ENCODE measurements around the gene SLC23A2. TPM values are rescaled to one million over a fixed set of nuclear protein-coding genes. Genes with fewer than 3 reads are reported as not detected.

SLC23A2 gene
- total RNA-seq, 1 donor from 2014 or later = 20.4 TPM

GRCh38 chr20:4820806-4821518, 180.3 kb downstream of the SLC23A2 start:
- intact Hi-C loops (cut with micrococcal nuclease) = no loop called here

- intact Hi-C loops (cut with micrococcal nuclease) = loop anchor here (10.0 kb wide), 1 partner anchor 805 kb away; the partner anchor contains the start of gene RNF24
These were observed 181.4 kb downstream of the SLC23A2 start for GRCh38 chr20:4819901-4820300.

- intact Hi-C loops (cut with micrococcal nuclease) = loop anchor here (10.0 kb wide), 1 partner anchor 802 kb away; the partner anchor contains the start of gene RNF24
These were observed 184.1 kb downstream of the SLC23A2 start for GRCh38 chr20:4817230-4817671.

GRCh38 chr20:4815628-4816027, 185.7 kb downstream of the SLC23A2 start:
- intact Hi-C loops (cut with micrococcal nuclease) = loop anchor here (2.0 to 10.0 kb wide), 3 partner anchors 21 to 801 kb away; partner anchors contain the start of gene RNF24

GRCh38 chr20:4814696-4815252, 186.5 kb downstream of the SLC23A2 start:
- intact Hi-C loops (cut with micrococcal nuclease) = loop anchor here (1.0 to 10.0 kb wide), 12 partner anchors 20 to 1138 kb away; partner anchors contain the start of genes MCM8, RNF24 and TRMT6

- intact Hi-C loops (cut with micrococcal nuclease) = loop anchor here (1.0 to 10.0 kb wide), 12 partner anchors 19 to 1138 kb away; partner anchors contain the start of genes MCM8, RNF24 and TRMT6
These were observed 187.2 kb downstream of the SLC23A2 start for GRCh38 chr20:4813863-4814695.

- intact Hi-C loops (cut with micrococcal nuclease) = loop anchor here (5.0 to 10.0 kb wide), 5 partner anchors 36 to 1139 kb away; partner anchors contain the start of genes MCM8, RNF24 and TRMT6
These were observed 188.0 kb downstream of the SLC23A2 start for GRCh38 chr20:4813076-4813862.

- intact Hi-C loops (cut with micrococcal nuclease) = loop anchor here (5.0 to 10.0 kb wide), 5 partner anchors 35 to 1140 kb away; partner anchors contain the start of genes MCM8, RNF24 and TRMT6
These were observed 188.7 kb downstream of the SLC23A2 start for GRCh38 chr20:4812641-4813075.

GRCh38 chr20:4812216-4812615, 189.1 kb downstream of the SLC23A2 start:
- intact Hi-C loops (cut with micrococcal nuclease) = loop anchor here (5.0 to 10.0 kb wide), 5 partner anchors 35 to 1140 kb away; partner anchors contain the start of genes MCM8, RNF24 and TRMT6

- intact Hi-C loops (cut with micrococcal nuclease) = loop anchor here (5.0 to 10.0 kb wide), 5 partner anchors 34 to 1141 kb away; partner anchors contain the start of genes MCM8, RNF24 and TRMT6
These were observed 189.6 kb downstream of the SLC23A2 start for GRCh38 chr20:4811661-4812181.

GRCh38 chr20:4811257-4811656, 190.1 kb downstream of the SLC23A2 start:
- intact Hi-C loops (cut with micrococcal nuclease) = loop anchor here (5.0 to 10.0 kb wide), 5 partner anchors 34 to 1141 kb away; partner anchors contain the start of genes MCM8, RNF24 and TRMT6

- intact Hi-C loops (cut with micrococcal nuclease) = loop anchor here (5.0 to 10.0 kb wide), 5 partner anchors 33 to 1142 kb away; partner anchors contain the start of genes MCM8, RNF24 and TRMT6
These were observed 190.8 kb downstream of the SLC23A2 start for GRCh38 chr20:4810426-4811019.

- intact Hi-C loops (cut with micrococcal nuclease) = loop anchor here (5.0 to 10.0 kb wide), 5 partner anchors 32 to 1143 kb away; partner anchors contain the start of genes MCM8, RNF24 and TRMT6
These were observed 191.6 kb downstream of the SLC23A2 start for GRCh38 chr20:4809707-4810106.

GRCh38 chr20:4808872-4809271, 192.4 kb downstream of the SLC23A2 start:
- intact Hi-C loops (cut with micrococcal nuclease) = no loop called here

- intact Hi-C loops (cut with micrococcal nuclease) = no loop called here
These were observed 195.5 kb downstream of the SLC23A2 start for GRCh38 chr20:4805663-4806449.

- intact Hi-C loops (cut with micrococcal nuclease) = no loop called here
These were observed 198.8 kb downstream of the SLC23A2 start for GRCh38 chr20:4802527-4802926.
